HG03521 (cell line): Measurements from ENCODE around the gene CTNNA2.

Experiments used
- ATAC-seq: cut with Tn5 transposase; IDR thresholded peaks from one replicate; pipeline ENCODE4 v1.9.1; 2021; ENCODE audit warnings: mild to moderate bottlenecking, moderate library complexity; ENCODE audit not compliant: unreplicated experiment

Gene CTNNA2

GRCh38 chr2:80363330-80363729 lies 850.5 kb downstream of the CTNNA2 start:
- no peak for ATAC-seq

- no peak for ATAC-seq
These were observed 851.0 kb downstream of the CTNNA2 start for GRCh38 chr2:80363791-80364349.

GRCh38 chr2:80364524-80365212 lies 851.8 kb downstream of the CTNNA2 start:
- ATAC-seq = no peak

- no peak for ATAC-seq
These were observed 852.9 kb downstream of the CTNNA2 start for GRCh38 chr2:80365762-80366161.

- ATAC-seq = no peak
These were observed 857.6 kb downstream of the CTNNA2 start for GRCh38 chr2:80370375-80371009.

GRCh38 chr2:80374105-80374504 lies 861.3 kb downstream of the CTNNA2 start:
- no peak for ATAC-seq

GRCh38 chr2:80377071-80377470 lies 864.2 kb downstream of the CTNNA2 start:
- no peak for ATAC-seq

- ATAC-seq = no peak
These were observed 867.9 kb downstream of the CTNNA2 start for GRCh38 chr2:80380736-80381135.

GRCh38 chr2:80381666-80382065 lies 868.8 kb downstream of the CTNNA2 start:
- no peak for ATAC-seq

- ATAC-seq = no peak
These were observed 879.6 kb downstream of the CTNNA2 start for GRCh38 chr2:80392441-80392840.

GRCh38 chr2:80393991-80394390 lies 881.1 kb downstream of the CTNNA2 start:
- no peak for ATAC-seq

GRCh38 chr2:80395251-80395650 lies 882.4 kb downstream of the CTNNA2 start:
- no peak for ATAC-seq

GRCh38 chr2:80396276-80396675 lies 883.4 kb downstream of the CTNNA2 start:
- ATAC-seq = no peak

GRCh38 chr2:80403081-80403480 lies 890.2 kb downstream of the CTNNA2 start:
- no peak for ATAC-seq

GRCh38 chr2:80407377-80407776 lies 894.5 kb downstream of the CTNNA2 start:
- ATAC-seq = no peak

GRCh38 chr2:80410346-80410745 lies 897.5 kb downstream of the CTNNA2 start:
- ATAC-seq = no peak

- no peak for ATAC-seq
These were observed 900.3 kb downstream of the CTNNA2 start for GRCh38 chr2:80413136-80413535.

- ATAC-seq = no peak
These were observed 904.9 kb downstream of the CTNNA2 start for GRCh38 chr2:80417737-80418136.

GRCh38 chr2:80420530-80421208 lies 907.8 kb downstream of the CTNNA2 start:
- ATAC-seq = no peak

GRCh38 chr2:80429251-80429650 lies 916.4 kb downstream of the CTNNA2 start:
- ATAC-seq = no peak

GRCh38 chr2:80437959-80438358 lies 925.1 kb downstream of the CTNNA2 start:
- ATAC-seq = no peak

GRCh38 chr2:80438686-80439085 lies 925.8 kb downstream of the CTNNA2 start:
- ATAC-seq = no peak
